Esophagus squamous epithelium (tissue), 4 donors: ENCODE results near the gene VWA8.

Source experiments
- CTCF ChIP-seq, 6 experiments: fragments of 450-650 bp in 4 of 6; fragments of 200-600 bp in 2 of 6; sonication (generic) in 2 of 6; IDR thresholded peaks; one replicate each; pipeline ENCODE4 v1.5.1; 2016 to 2019; ENCODE audit warnings: antibody characterized with exemption in 6 of 6, mild to moderate bottlenecking in 4 of 6, moderate library complexity in 4 of 6
- POLR2A ChIP-seq, 4 donors: fragments of 450-650 bp; IDR thresholded peaks; one replicate each; pipeline ENCODE4 v1.6.1; 2017; ENCODE audit warnings: antibody characterized with exemption in 4 of 4, mild to moderate bottlenecking in 4 of 4, moderate library complexity in 3 of 4

- no peak for TF ChIP-seq CTCF (IDR thresholded peaks at IDR 0.05)
- no peak for TF ChIP-seq POLR2A (IDR thresholded peaks at IDR 0.05)
Observed at GRCh38 chr13:41608111-41608838, 352.6 kb downstream of the VWA8 start.
